Hepatocyte (in vitro differentiated cells): Measurements from ENCODE around the gene CNOT6L. TPM values are rescaled to one million over a fixed set of nuclear protein-coding genes. Genes with fewer than 3 reads are reported as not detected.

Experiments
- DNase-seq: peaks from one replicate; pipeline ENCODE4 v3.0.0-alpha.2; 2016; ENCODE audit warnings: low spot score
- H2AFZ ChIP-seq: fragments of 200-600 bp; sonication (generic); 2 replicates; pipeline ENCODE4 v1.6.0; 2016; ENCODE audit warnings: antibody characterized with exemption, mild to moderate bottlenecking
- H3K27ac ChIP-seq: fragments of 200-600 bp; sonication (generic); 2 replicates; pipeline ENCODE4 v1.5.1; 2016; ENCODE audit warnings: mild to moderate bottlenecking
- H3K27me3 ChIP-seq: fragments of 200-600 bp; sonication (generic); 2 replicates; pipeline ENCODE4 v1.6.1; 2016
- H3K36me3 ChIP-seq: fragments of 200-600 bp; sonication (generic); replicated peaks from 2 replicates; pipeline ENCODE4 v1.5.1; 2016; ENCODE audit warnings: low read depth; ENCODE audit not compliant: insufficient read depth
- H3K4me1 ChIP-seq: fragments of 200-600 bp; sonication (generic); 2 replicates; pipeline ENCODE4 v1.5.1; 2016; ENCODE audit warnings: mild to moderate bottlenecking, moderate library complexity; ENCODE audit not compliant: insufficient read depth
- H3K4me2 ChIP-seq: fragments of 200-600 bp; sonication (generic); 2 replicates; pipeline ENCODE4 v1.6.0; 2016
- H3K4me3 ChIP-seq: fragments of 200-600 bp; sonication (generic); 2 replicates; pipeline ENCODE4 v1.5.1; 2016; ENCODE audit warnings: mild to moderate bottlenecking
- H3K79me2 ChIP-seq: fragments of 200-600 bp; sonication (generic); 2 replicates; pipeline ENCODE4 v1.6.0; 2017; ENCODE audit warnings: mild to moderate bottlenecking
- H3K9me2 ChIP-seq: fragments of 200-600 bp; sonication (generic); replicated peaks from 2 replicates; pipeline ENCODE4 v1.6.0; 2017; ENCODE audit warnings: mild to moderate bottlenecking; ENCODE audit not compliant: insufficient read depth
- H3K9me3 ChIP-seq: fragments of 200-600 bp; sonication (generic); 2 replicates; pipeline ENCODE4 v1.5.1; 2016; ENCODE audit warnings: low read depth, mild to moderate bottlenecking
- H4K20me1 ChIP-seq: fragments of 200-600 bp; sonication (generic); 2 replicates; pipeline ENCODE4 v1.6.0; 2016; ENCODE audit warnings: mild to moderate bottlenecking; ENCODE audit not compliant: insufficient read depth, poor library complexity, severe bottlenecking
- EZH2 ChIP-seq: fragments of 200-600 bp; sonication (generic); IDR thresholded peaks from 2 replicates; pipeline ENCODE4 v1.6.1; 2016; ENCODE audit warnings: antibody characterized with exemption, mild to moderate bottlenecking, borderline replicate concordance
- EZH2phosphoT487 ChIP-seq: fragments of 200-600 bp; sonication (generic); IDR thresholded peaks from one replicate; pipeline ENCODE4 v1.6.1; 2018; ENCODE audit warnings: antibody characterized with exemption, mild to moderate bottlenecking, low read depth, moderate library complexity; ENCODE audit not compliant: unreplicated experiment, severe bottlenecking
- WGBS: methylation state at CpG from one replicate; pipeline ENCODE4 v1.1.6; 2016; ENCODE audit warnings: low lambda C conversion rate; ENCODE audit errors: missing lambda C conversion rate; 5-methylcytosine and 5-hydroxymethylcytosine counted together
- polyA plus RNA-seq: library from polyadenylated mRNA; unstranded; fragments of >200 nt; fragmentation: Nextera tagmentation; extraction: Ambion mirVana; gene quantifications from 2 replicates; pipeline ENCODE4 v1.2.1, GENCODE V29; 2016
- total RNA-seq: library from RNA; depleted of rRNA; stranded (reverse); fragments of >200 nt; gene quantifications from 2 replicates; pipeline ENCODE4 v1.2.3, GENCODE V29; 2014
- TF ChIP-seq, protein P1 (sequence below): fragments of 200-600 bp; sonication (generic); IDR thresholded peaks from 2 replicates; pipeline ENCODE4 v1.5.1; 2016; ENCODE audit warnings: antibody characterized with exemption, mild to moderate bottlenecking; ENCODE audit not compliant: poor library complexity

Gene CNOT6L
- total and polyA plus RNA-seq, 2 experiments from 2014 or later = 7.7 to 20.4 TPM

DNA sequence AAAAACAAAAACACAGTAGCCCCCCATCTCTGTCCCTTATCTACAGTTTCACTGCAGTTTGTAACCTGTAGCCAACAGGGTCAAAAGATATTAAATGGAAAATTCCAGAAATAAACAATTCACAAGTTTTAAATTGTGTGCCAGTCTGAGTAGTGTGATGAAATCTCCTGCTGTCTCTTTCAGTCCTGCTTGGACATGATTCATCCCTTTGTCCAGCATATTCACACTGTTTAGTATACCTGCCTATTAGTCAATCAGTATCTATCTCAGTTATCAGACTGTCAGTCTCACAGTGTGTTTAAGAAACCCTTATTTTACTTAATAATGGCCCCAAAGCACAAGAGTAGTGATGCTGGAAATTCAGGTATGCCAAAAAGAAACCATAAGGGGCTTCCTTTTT lies 21.9 kb downstream of the CNOT6L start:
- Histone ChIP-seq H4K20me1 (peaks cover 23% of the 10 kb centered on the region), H3K9me3 (no peaks in the 10 kb centered on the region), H3K4me3 (no peak overlapping the region), H3K27ac (no peak overlapping the region), H3K27me3 (no peaks in the 10 kb centered on the region), H3K36me3 (no peaks in the 10 kb centered on the region), H3K4me2 (no peak overlapping the region), H3K79me2 (peaks cover 99% of the 10 kb centered on the region), H3K9me2 (no peaks in the 10 kb centered on the region), H3K4me1 (no peaks in the 10 kb centered on the region), H2AFZ (no peak overlapping the region)
- TF ChIP-seq EZH2phosphoT487 = no peak
- TF ChIP-seq, protein P1, sequence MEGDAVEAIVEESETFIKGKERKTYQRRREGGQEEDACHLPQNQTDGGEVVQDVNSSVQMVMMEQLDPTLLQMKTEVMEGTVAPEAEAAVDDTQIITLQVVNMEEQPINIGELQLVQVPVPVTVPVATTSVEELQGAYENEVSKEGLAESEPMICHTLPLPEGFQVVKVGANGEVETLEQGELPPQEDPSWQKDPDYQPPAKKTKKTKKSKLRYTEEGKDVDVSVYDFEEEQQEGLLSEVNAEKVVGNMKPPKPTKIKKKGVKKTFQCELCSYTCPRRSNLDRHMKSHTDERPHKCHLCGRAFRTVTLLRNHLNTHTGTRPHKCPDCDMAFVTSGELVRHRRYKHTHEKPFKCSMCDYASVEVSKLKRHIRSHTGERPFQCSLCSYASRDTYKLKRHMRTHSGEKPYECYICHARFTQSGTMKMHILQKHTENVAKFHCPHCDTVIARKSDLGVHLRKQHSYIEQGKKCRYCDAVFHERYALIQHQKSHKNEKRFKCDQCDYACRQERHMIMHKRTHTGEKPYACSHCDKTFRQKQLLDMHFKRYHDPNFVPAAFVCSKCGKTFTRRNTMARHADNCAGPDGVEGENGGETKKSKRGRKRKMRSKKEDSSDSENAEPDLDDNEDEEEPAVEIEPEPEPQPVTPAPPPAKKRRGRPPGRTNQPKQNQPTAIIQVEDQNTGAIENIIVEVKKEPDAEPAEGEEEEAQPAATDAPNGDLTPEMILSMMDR = no peak
- TF ChIP-seq EZH2 = no peak
- DNase-seq = no peak

DNA sequence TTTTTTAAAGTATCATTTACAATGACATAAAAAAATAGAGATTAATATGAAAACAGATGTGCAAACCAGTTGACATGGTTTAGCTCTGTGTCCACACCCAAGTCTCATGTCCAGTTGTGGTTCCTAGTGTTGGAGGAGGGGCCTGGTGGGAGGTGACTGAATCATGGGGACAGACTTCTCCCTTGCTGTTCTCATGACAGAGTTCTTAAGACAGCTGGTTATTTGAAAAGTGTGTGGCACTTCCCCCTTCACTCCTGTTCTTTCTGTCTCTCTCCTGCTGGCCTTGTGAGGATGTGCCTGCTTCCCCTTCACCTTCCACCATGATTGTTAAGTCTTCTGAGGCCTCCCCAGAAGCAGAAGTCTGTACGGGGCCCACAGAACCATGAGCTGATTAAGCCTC lies 23.8 kb downstream of the CNOT6L start:
- Histone ChIP-seq H3K79me2 (peaks cover 99% of the 10 kb centered on the region), H4K20me1 (peaks cover 21% of the 10 kb centered on the region)
- no peak for DNase-seq

DNA sequence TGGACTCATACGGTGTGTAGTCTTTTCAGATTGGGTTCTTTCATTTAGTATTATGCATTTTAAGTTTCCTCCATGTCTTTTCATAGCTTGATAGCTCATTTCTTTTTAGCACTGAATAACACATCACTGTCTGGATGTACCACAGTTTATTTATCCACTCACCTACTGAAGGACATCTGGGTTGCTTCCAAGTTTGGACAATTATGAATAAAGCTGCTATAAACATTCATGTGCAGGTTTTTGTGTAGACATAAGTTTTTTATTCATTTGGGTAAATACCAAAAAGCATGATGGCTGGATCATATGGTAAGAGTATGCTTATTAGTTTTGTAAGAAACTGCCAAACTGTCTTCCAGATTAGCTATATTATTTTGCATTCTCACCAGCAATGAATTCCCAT lies 29.0 kb downstream of the CNOT6L start:
- Histone ChIP-seq H2AFZ (no peak overlapping the region), H3K9me3 (no peaks in the 10 kb centered on the region), H3K27me3 (no peaks in the 10 kb centered on the region), H3K4me1 (no peaks in the 10 kb centered on the region), H3K79me2 (peaks cover 99% of the 10 kb centered on the region), H3K27ac (no peak overlapping the region), H3K36me3 (no peaks in the 10 kb centered on the region), H4K20me1 (peaks cover 38% of the 10 kb centered on the region), H3K9me2 (no peaks in the 10 kb centered on the region), H3K4me2 (no peak overlapping the region), H3K4me3 (no peak overlapping the region)
- no peak for TF ChIP-seq EZH2phosphoT487
- TF ChIP-seq, protein P1 = no peak
- TF ChIP-seq EZH2 = no peak
- WGBS = 87% methylated on average over 1 of the region's 1 CpG
- DNase-seq = no peak

More for the DNA sequence above, 23.8 kb downstream of the CNOT6L start:
- WGBS = 94% methylated on average over 1 of the region's 1 CpG
- Histone ChIP-seq H3K27me3 (no peaks in the 10 kb centered on the region), H2AFZ (no peak overlapping the region), H3K27ac (no peak overlapping the region), H3K4me2 (no peak overlapping the region), H3K4me1 (no peaks in the 10 kb centered on the region), H3K4me3 (no peak overlapping the region), H3K9me2 (no peaks in the 10 kb centered on the region), H3K9me3 (no peaks in the 10 kb centered on the region), H3K36me3 (no peaks in the 10 kb centered on the region)
- TF ChIP-seq, protein P1 = no peak
- TF ChIP-seq EZH2phosphoT487 (no peak), EZH2 (no peak)

DNA sequence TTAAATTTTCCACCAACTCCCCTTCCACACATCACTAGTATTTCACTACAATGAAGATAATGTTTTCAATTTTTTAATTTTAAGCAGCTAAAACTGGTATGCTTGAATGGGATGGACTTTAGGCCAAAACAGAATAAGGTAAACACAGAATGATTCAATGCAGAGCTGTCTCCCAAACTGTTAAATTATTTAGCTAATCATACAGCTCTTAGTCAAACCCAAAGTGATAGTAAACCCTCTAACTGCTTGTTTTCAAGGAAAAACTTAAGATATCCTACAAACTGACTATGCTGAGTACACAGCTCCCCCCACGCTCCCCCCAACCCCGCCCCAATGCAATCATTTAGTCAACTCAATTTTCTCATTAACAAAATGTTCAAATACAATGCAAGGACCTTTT lies 30.2 kb downstream of the CNOT6L start:
- Histone ChIP-seq H3K4me3 (no peak overlapping the region), H3K36me3 (no peaks in the 10 kb centered on the region), H3K27ac (no peak overlapping the region), H3K79me2 (peaks cover 99% of the 10 kb centered on the region), H3K9me3 (no peaks in the 10 kb centered on the region), H3K9me2 (no peaks in the 10 kb centered on the region), H4K20me1 (peaks cover 46% of the 10 kb centered on the region), H3K4me1 (no peaks in the 10 kb centered on the region), H3K4me2 (no peak overlapping the region), H3K27me3 (no peaks in the 10 kb centered on the region), H2AFZ (no peak overlapping the region)
- WGBS = 95% methylated on average over 2 of the region's 2 CpGs
- TF ChIP-seq EZH2phosphoT487 = no peak
- TF ChIP-seq, protein P1 = no peak
- TF ChIP-seq EZH2 = no peak
- no peak for DNase-seq
